HG02642 (cell line): ENCODE results near the gene XXYLT1.

Source experiments
- ATAC-seq: cut with Tn5 transposase; IDR thresholded peaks from one replicate; pipeline ENCODE4 v1.9.1; 2021; ENCODE audit warnings: mild to moderate bottlenecking; ENCODE audit not compliant: unreplicated experiment, poor library complexity

Gene XXYLT1

GRCh38 chr3:195019335-195019734 is 251.6 kb downstream of the XXYLT1 start:
- no peak for ATAC-seq
